ENCODE results near the gene ANKUB1.

ANKUB1 gene

DNA sequence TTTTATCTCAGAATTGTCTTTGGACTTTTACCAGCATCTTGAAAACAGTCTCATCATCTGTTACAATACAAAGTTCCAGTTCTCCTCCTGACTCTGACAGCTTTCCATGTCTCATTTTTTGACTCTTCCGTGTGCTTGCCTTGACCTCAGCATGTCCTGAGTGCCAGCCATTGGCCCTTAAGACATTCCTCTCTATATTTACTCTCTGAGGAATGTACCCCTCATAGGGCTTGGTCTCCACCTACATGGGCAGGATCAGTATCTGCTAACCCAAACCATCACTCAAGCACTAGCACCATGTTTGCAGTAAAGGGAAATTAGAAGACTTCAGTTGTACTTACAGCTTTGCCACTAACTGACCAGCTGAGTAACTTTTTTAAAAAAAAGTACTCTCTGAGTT is 16.2 kb downstream of the ANKUB1 start:
- TF ChIP-seq POLR2AphosphoS5 (IDR thresholded peaks at IDR 0.05; ENCODE audit: low read depth, low read length): no peak
- TF ChIP-seq FOXP2 (optimal IDR thresholded peaks at IDR 0.05; ENCODE audit: borderline replicate concordance, extremely low read depth, extremely low read length, insufficient read depth): no peak
- TF ChIP-seq TAF1 (IDR thresholded peaks at IDR 0.05; ENCODE audit: borderline replicate concordance, insufficient read depth, low read length): no peak
- no peak for TF ChIP-seq SIN3A (IDR thresholded peaks at IDR 0.05; ENCODE audit: borderline replicate concordance, insufficient read depth, low read length)
- TF ChIP-seq, protein P1, sequence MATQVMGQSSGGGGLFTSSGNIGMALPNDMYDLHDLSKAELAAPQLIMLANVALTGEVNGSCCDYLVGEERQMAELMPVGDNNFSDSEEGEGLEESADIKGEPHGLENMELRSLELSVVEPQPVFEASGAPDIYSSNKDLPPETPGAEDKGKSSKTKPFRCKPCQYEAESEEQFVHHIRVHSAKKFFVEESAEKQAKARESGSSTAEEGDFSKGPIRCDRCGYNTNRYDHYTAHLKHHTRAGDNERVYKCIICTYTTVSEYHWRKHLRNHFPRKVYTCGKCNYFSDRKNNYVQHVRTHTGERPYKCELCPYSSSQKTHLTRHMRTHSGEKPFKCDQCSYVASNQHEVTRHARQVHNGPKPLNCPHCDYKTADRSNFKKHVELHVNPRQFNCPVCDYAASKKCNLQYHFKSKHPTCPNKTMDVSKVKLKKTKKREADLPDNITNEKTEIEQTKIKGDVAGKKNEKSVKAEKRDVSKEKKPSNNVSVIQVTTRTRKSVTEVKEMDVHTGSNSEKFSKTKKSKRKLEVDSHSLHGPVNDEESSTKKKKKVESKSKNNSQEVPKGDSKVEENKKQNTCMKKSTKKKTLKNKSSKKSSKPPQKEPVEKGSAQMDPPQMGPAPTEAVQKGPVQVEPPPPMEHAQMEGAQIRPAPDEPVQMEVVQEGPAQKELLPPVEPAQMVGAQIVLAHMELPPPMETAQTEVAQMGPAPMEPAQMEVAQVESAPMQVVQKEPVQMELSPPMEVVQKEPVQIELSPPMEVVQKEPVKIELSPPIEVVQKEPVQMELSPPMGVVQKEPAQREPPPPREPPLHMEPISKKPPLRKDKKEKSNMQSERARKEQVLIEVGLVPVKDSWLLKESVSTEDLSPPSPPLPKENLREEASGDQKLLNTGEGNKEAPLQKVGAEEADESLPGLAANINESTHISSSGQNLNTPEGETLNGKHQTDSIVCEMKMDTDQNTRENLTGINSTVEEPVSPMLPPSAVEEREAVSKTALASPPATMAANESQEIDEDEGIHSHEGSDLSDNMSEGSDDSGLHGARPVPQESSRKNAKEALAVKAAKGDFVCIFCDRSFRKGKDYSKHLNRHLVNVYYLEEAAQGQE (IDR thresholded peaks at IDR 0.05; ENCODE audit: insufficient read depth in 1 of 2, low read depth in 2 of 2, low read length in 2 of 2): no peak

DNA sequence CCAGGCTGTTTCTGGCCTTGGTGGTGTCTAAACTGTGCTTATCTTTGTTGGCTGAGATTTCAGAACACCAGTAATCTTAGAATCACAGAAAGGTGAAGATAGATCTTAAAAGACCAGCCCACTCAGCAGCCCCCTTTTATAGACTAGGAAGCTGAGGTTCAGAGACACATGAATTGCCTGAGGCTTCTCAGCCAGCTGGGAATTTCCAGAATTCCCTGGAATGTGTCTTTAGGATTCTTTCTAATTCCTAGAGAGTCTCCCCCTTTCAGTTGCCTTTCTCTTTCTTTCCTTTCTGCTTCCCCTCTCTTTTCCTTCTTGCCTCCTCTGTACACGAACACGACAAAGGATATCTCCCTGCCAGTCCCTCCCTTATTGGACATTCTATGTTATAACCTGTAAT is 19.5 kb downstream of the ANKUB1 start:
- TF ChIP-seq FOXP2 (optimal IDR thresholded peaks at IDR 0.05; ENCODE audit: borderline replicate concordance, extremely low read depth, extremely low read length, insufficient read depth) (no peak), TAF1 (IDR thresholded peaks at IDR 0.05; ENCODE audit: borderline replicate concordance, insufficient read depth, low read length) (no peak), SIN3A (IDR thresholded peaks at IDR 0.05; ENCODE audit: borderline replicate concordance, insufficient read depth, low read length) (no peak), POLR2AphosphoS5 (IDR thresholded peaks at IDR 0.05; ENCODE audit: low read depth, low read length) (no peak)
- TF ChIP-seq, protein P1 (IDR thresholded peaks at IDR 0.05; ENCODE audit: insufficient read depth in 1 of 2, low read depth in 2 of 2, low read length in 2 of 2): no peak

DNA sequence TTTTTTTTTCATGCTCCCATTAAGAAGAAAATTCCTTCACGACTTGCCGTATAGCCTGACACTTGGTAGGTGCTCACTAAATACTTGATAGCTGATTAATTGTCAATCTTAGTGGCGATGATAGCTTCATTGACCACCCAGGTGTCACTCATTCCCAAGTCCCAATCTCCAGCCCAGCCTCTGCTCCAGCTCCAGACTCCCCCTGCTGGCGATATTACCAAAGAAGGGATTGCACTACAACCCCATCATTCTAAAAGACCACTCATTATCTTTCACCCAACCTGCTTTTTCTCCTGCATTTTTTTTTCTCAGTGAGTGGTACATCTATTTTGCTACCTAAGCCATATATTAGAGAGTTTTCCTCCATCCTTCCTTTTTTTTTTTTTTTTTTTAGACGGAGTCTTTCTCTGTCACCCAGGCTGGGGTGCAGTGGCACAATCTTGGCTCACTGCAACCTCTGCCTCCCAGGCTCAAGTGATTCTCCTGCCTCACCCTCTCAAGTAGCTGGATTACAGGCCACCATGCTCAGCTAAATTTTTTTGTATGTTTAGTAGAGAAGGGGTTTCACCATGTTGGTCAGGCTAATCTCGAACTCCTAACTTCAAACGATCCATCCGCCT is 20.6 kb downstream of the ANKUB1 start:
- TF ChIP-seq, protein P1 (IDR thresholded peaks at IDR 0.05; ENCODE audit: insufficient read depth in 1 of 2, low read depth in 2 of 2, low read length in 2 of 2): no peak
- TF ChIP-seq POLR2AphosphoS5 (IDR thresholded peaks at IDR 0.05; ENCODE audit: low read depth, low read length) (no peak), FOXP2 (optimal IDR thresholded peaks at IDR 0.05; ENCODE audit: borderline replicate concordance, extremely low read depth, extremely low read length, insufficient read depth) (no peak), TAF1 (IDR thresholded peaks at IDR 0.05; ENCODE audit: borderline replicate concordance, insufficient read depth, low read length) (no peak), SIN3A (IDR thresholded peaks at IDR 0.05; ENCODE audit: borderline replicate concordance, insufficient read depth, low read length) (no peak)

DNA sequence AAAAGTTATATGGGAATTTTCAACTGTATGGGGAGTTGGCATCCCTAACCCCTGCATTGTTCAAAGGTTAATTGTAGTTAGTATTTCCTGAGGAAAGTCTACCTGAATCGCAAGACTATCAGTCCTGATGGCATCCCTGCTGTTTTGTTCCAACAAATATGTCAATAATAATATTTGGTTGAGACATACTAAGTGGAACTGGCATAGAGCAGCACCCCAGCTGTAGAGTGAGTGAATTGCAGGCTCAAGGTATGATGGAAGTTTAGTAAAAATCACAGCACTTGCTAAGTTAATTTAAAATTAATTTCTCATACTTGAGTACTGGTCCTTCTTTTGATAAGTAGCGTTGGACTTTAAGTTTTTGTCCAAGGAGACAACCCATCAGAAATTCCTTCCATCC is 22.1 kb downstream of the ANKUB1 start:
- TF ChIP-seq FOXP2 (optimal IDR thresholded peaks at IDR 0.05; ENCODE audit: borderline replicate concordance, extremely low read depth, extremely low read length, insufficient read depth) (no peak), POLR2AphosphoS5 (IDR thresholded peaks at IDR 0.05; ENCODE audit: low read depth, low read length) (no peak)

DNA sequence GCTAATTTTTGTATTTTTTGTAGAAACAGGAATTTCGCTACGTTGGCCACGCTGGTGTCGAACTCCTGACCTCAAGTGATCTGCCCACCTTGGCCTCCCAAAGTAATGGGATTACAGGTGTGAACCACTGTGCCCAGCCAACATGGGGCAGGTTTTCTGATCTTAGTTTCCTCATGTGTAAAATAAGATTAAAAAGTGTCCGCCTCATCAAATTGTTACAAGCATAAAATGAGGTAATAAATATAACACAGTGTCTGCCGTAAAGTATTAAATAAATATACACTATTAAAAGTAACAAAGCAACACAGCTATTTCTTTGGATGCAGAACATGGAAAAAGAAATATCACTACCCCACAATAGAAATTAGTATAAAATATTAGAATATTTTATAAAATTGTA is 23.6 kb downstream of the ANKUB1 start:
- TF ChIP-seq TAF1 (IDR thresholded peaks at IDR 0.05; ENCODE audit: borderline replicate concordance, insufficient read depth, low read length): no peak
- no peak for TF ChIP-seq POLR2AphosphoS5 (IDR thresholded peaks at IDR 0.05; ENCODE audit: low read depth, low read length)
- TF ChIP-seq, protein P1 (IDR thresholded peaks at IDR 0.05; ENCODE audit: insufficient read depth in 1 of 2, low read depth in 2 of 2, low read length in 2 of 2): no peak
- TF ChIP-seq SIN3A (IDR thresholded peaks at IDR 0.05; ENCODE audit: borderline replicate concordance, insufficient read depth, low read length): no peak

Data from PFSK-1 (cell line).